Gastrocnemius medialis (tissue), 4 donors: ENCODE data around the gene KRT15. TPM values are rescaled to one million over a fixed set of nuclear protein-coding genes. Genes with fewer than 3 reads are reported as not detected.

Source experiments
- ATAC-seq, 2 donors: fragments of 150-250 bp; one replicate each; pipeline ENCODE4 v1.9.1; 2016
- DNase-seq, 2 donors: peaks; one replicate each; pipeline ENCODE4 v3.0.0-alpha.2; 2019
- H3K27ac ChIP-seq, 4 donors: fragments of 200-600 bp; sonication (generic); 1 replicate in 1 of 4; 2 replicates in 3 of 4; pipeline ENCODE4 v1.5.1; 2016 to 2018; ENCODE audit warnings: mild to moderate bottlenecking in 2 of 4, moderate library complexity in 1 of 4
- H3K27me3 ChIP-seq, 3 donors: fragments of 200-600 bp; sonication (generic) in 2 of 3; 1 replicate in 1 of 3; 2 replicates in 2 of 3; pipeline versions ENCODE4 v1.5.1 to v1.6.0; 2016 to 2019; ENCODE audit warnings: mild to moderate bottlenecking in 1 of 3, moderate library complexity in 1 of 3
- H3K36me3 ChIP-seq, 2 donors: fragments of 200-600 bp; sonication (generic) in 1 of 2; one replicate each; pipeline ENCODE4 v1.5.1; 2017 to 2018
- H3K4me1 ChIP-seq, 2 donors: fragments of 200-600 bp; sonication (generic) in 1 of 2; one replicate each; pipeline ENCODE4 v1.5.1; 2016 to 2017; ENCODE audit warnings: mild to moderate bottlenecking in 2 of 2
- H3K4me3 ChIP-seq, 4 donors: fragments of 200-600 bp; sonication (generic) in 3 of 4; 1 replicate in 1 of 4; 2 replicates in 3 of 4; pipeline ENCODE4 v1.5.1; 2016 to 2019; ENCODE audit warnings: mild to moderate bottlenecking in 2 of 4
- H3K9me3 ChIP-seq, 3 donors: fragments of 200-600 bp; sonication (generic) in 2 of 3; 1 replicate in 1 of 3; 2 replicates in 2 of 3; pipeline ENCODE4 v1.5.1; 2016 to 2019
- CTCF ChIP-seq, 5 experiments: fragments of 450-650 bp in 3 of 5; fragments of 200-600 bp in 2 of 5; sonication (generic) in 2 of 5; IDR thresholded peaks in 4 of 5; conservative IDR thresholded peaks in 1 of 5; 1 replicate in 4 of 5; 2 replicates in 1 of 5; pipeline ENCODE4 v1.5.1; 2016 to 2019; ENCODE audit warnings: antibody characterized with exemption in 5 of 5, mild to moderate bottlenecking in 3 of 5, moderate library complexity in 3 of 5
- POLR2A ChIP-seq, 2 donors: fragments of 450-650 bp; IDR thresholded peaks; one replicate each; pipeline ENCODE4 v1.6.1; 2017; ENCODE audit warnings: antibody characterized with exemption in 2 of 2, mild to moderate bottlenecking in 2 of 2, moderate library complexity in 2 of 2
- in situ Hi-C, 4 donors: fragments of 200-750 bp; cut with MboI; loops; one replicate each; pipeline versions ENCODE4 v1.15.0 to v1.8.0; 2017; ENCODE audit warnings: low sequenced_read_pairs in 4 of 4
- intact Hi-C: fragments of 100-400 bp; cut with DNase I; formaldehyde crosslinking; loops from one replicate; pipeline ENCODE4 v1.15.1; 2023; ENCODE audit warnings: low total_unique reads
- total RNA-seq, 4 donors: library from RNA; depleted of rRNA; stranded (reverse); fragments of >200 nt; gene quantifications; one replicate each; pipeline versions ENCODE4 v1.1.0 to v1.2.3, GENCODE V29; 2016

The KRT15 gene
- total RNA-seq, 4 donors from 2014 or later, result not detected

- in situ Hi-C loops (loop anchor here in 3 of 4 donors (5.0 to 10.0 kb wide), 4 partner anchors 63 to 640 kb away; partner anchors contain the start of genes KRT35 (in 1 of the 3) and KRT36 (in 1 of the 3)), intact Hi-C loops (no loop called here)
- DNase-seq (no peak), ATAC-seq (no peak)
- Histone ChIP-seq H3K27ac (no peak overlapping the region), H3K4me3 (no peak overlapping the region), H3K9me3 (no peaks in the 10 kb centered on the region), H3K36me3 (no peaks in the 10 kb centered on the region), H3K4me1 (peaks cover 8 to 13% of the 10 kb centered on the region in 2 donors), H3K27me3 (peaks cover 0 to 3% (median 0%) of the 10 kb centered on the region in 3 donors)
- TF ChIP-seq CTCF (IDR thresholded peaks at IDR 0.05 in 4 of 5, conservative IDR thresholded peaks at IDR 0.05 in 1 of 5) (no peak), POLR2A (IDR thresholded peaks at IDR 0.05) (no peak)
Observed at GRCh38 chr17:41547378-41547841, 28.7 kb upstream of the KRT15 start.

- Histone ChIP-seq H3K4me3 (no peak overlapping the region), H3K27me3 (peaks cover 0 to 3% (median 0%) of the 10 kb centered on the region in 3 donors), H3K4me1 (peaks cover 8 to 13% of the 10 kb centered on the region in 2 donors), H3K27ac (no peak overlapping the region), H3K9me3 (no peaks in the 10 kb centered on the region), H3K36me3 (no peaks in the 10 kb centered on the region)
- in situ Hi-C loops, result loop anchor here in 3 of 4 donors (5.0 to 10.0 kb wide), 4 partner anchors 62 to 640 kb away; partner anchors contain the start of genes KRT35 (in 1 of the 3) and KRT36 (in 1 of the 3)
- TF ChIP-seq CTCF (IDR thresholded peaks at IDR 0.05 in 4 of 5, conservative IDR thresholded peaks at IDR 0.05 in 1 of 5), result no peak
- no peak for TF ChIP-seq POLR2A (IDR thresholded peaks at IDR 0.05)
- ATAC-seq (no peak), DNase-seq (no peak)
- intact Hi-C loops, result no loop called here
Observed at GRCh38 chr17:41546819-41547218, 28.1 kb upstream of the KRT15 start.

- in situ Hi-C loops (loop anchor here in 3 of 4 donors (5.0 to 10.0 kb wide), 4 partner anchors 61 to 639 kb away; partner anchors contain the start of genes KRT35 (in 1 of the 3) and KRT36 (in 1 of the 3)), intact Hi-C loops (no loop called here)
- H3K9me3 ChIP-seq, result no peaks in the 10 kb centered on the region
- H3K4me3 ChIP-seq, result no peak overlapping the region
- ATAC-seq, result no peak
- no peaks in the 10 kb centered on the region for H3K36me3 ChIP-seq
- H3K4me1 ChIP-seq, result peaks cover 8 to 13% of the 10 kb centered on the region in 2 donors
- DNase-seq, result no peak
- no peak overlapping the region for H3K27ac ChIP-seq
- TF ChIP-seq POLR2A (IDR thresholded peaks at IDR 0.05), result no peak
- no peak for TF ChIP-seq CTCF (IDR thresholded peaks at IDR 0.05 in 4 of 5, conservative IDR thresholded peaks at IDR 0.05 in 1 of 5)
- H3K27me3 ChIP-seq, result peaks cover 0 to 3% (median 0%) of the 10 kb centered on the region in 3 donors
Observed at GRCh38 chr17:41545829-41546410, 27.2 kb upstream of the KRT15 start.

- Histone ChIP-seq H3K4me1 (peaks cover 8 to 13% of the 10 kb centered on the region in 2 donors), H3K36me3 (no peaks in the 10 kb centered on the region), H3K27ac (no peak overlapping the region), H3K9me3 (no peaks in the 10 kb centered on the region), H3K4me3 (no peak overlapping the region), H3K27me3 (peaks cover 0 to 3% (median 0%) of the 10 kb centered on the region in 3 donors)
- in situ Hi-C loops (loop anchor here in 3 of 4 donors (5.0 to 10.0 kb wide), 4 partner anchors 60 to 638 kb away; partner anchors contain the start of genes KRT35 (in 1 of the 3) and KRT36 (in 1 of the 3)), intact Hi-C loops (no loop called here)
- DNase-seq (no peak), ATAC-seq (no peak)
- TF ChIP-seq CTCF (IDR thresholded peaks at IDR 0.05 in 4 of 5, conservative IDR thresholded peaks at IDR 0.05 in 1 of 5), result no peak
- no peak for TF ChIP-seq POLR2A (IDR thresholded peaks at IDR 0.05)
Observed at GRCh38 chr17:41544935-41545334, 26.2 kb upstream of the KRT15 start.
